IPS DF 4.7 (cell line): ENCODE data around the gene ATXN7L2.

Experiments
- DNase-seq: peaks from one replicate; pipeline ENCODE4 v3.0.0-alpha.2; 2013; ENCODE audit warnings: low spot score; ENCODE audit errors: extremely low read depth

ATXN7L2 gene

DNA sequence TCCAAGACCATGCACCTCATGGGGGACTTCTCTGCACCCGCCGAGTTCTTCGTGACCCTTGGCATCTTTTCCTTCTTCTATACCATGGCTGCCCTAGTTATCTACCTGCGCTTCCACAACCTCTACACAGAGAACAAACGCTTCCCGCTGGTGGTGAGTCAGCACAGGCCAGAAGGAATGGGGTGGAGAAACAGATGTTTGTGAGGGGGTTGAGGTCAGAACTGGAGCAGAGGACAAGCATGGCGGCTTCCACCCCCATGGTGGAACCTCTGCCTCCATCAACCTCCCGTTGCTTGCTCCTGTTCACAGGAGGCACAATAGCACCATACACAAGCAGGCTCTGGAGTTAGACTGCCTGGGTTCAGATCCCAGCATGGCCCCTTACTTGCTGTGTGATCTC, 6.9 kb upstream of the ATXN7L2 start:
- no peak for DNase-seq

- no peak for DNase-seq
Measured at GRCh38 chr1:109477821-109478220, 5.9 kb upstream of the ATXN7L2 start.

DNA sequence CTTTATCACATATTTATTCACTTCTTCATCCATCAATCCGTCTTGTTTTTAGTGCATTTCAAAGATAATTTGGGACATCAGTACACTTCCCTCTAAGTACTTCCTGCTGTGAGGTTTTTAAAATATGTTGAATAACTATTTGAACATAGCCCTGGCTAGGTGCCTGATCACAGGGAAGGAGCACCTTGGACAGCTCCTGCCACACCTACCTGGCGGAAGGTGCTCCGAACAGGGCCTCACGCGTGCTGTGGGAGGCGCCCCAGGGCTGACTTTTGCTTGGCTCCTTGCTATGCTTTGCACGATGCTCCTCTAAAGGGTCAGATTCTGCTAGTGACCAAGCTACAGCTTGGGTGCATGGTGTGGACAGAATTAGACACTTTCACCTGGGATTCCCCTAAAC, 4.9 kb upstream of the ATXN7L2 start:
- DNase-seq, result no peak

DNA sequence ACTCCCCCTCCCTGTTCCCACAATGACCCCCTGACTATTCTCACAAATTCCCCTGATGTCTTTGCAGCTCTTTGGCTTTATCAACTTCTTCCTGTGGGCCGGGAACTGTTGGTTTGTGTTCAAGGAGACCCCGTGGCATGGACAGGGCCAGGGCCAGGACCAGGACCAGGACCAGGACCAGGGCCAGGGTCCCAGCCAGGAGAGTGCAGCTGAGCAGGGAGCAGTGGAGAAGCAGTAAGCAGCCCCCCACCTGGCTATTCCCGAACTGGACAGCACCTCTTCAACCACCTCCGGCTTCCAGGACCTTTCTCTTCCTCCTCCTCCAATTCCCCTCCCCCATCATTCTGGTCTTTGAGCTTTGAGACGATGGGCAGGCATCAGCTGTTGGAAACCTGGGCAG, 4.4 kb upstream of the ATXN7L2 start:
- no peak for DNase-seq

- DNase-seq, result no peak
Measured at GRCh38 chr1:109479901-109480300, 3.8 kb upstream of the ATXN7L2 start.

DNA sequence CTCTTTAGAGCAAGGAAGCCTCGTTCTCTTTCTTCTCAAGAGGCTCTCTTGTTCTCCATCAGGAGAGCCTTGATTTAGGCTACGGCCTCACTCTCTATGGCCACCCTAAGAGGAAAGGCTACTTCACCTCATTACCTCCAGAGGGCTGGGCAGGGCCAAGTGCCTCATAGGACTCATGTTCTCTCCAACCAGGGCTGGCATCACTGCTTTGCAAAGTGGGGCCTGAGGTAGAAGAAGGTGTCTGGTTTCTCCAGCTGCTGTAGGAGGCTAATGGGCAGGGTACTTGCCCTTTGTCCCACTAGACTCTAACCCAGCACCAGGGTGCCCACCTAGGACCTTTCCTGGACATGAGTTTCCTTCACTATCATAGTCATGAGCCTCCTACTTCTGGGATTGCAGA, 2.1 kb upstream of the ATXN7L2 start:
- no peak for DNase-seq

DNA sequence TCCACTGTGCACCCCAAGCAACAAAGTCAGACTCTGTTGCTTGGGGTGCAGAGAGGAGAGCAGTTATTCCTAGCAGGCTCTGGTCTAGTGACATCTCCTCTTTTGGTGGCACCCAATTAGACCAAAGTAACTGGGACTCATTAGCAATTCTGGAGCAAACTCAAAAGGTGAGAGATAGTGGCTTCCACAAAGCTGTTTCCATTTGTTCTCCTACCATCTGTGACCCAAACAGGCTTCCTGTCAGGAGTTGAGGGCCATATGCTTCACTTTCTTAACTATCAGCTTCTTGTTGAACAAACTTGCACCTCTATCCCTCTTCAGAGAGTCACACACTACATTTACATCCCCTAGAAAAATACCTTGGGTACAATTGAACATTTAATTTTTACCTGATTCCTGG, 1.5 kb upstream of the ATXN7L2 start:
- DNase-seq, result no peak

DNA sequence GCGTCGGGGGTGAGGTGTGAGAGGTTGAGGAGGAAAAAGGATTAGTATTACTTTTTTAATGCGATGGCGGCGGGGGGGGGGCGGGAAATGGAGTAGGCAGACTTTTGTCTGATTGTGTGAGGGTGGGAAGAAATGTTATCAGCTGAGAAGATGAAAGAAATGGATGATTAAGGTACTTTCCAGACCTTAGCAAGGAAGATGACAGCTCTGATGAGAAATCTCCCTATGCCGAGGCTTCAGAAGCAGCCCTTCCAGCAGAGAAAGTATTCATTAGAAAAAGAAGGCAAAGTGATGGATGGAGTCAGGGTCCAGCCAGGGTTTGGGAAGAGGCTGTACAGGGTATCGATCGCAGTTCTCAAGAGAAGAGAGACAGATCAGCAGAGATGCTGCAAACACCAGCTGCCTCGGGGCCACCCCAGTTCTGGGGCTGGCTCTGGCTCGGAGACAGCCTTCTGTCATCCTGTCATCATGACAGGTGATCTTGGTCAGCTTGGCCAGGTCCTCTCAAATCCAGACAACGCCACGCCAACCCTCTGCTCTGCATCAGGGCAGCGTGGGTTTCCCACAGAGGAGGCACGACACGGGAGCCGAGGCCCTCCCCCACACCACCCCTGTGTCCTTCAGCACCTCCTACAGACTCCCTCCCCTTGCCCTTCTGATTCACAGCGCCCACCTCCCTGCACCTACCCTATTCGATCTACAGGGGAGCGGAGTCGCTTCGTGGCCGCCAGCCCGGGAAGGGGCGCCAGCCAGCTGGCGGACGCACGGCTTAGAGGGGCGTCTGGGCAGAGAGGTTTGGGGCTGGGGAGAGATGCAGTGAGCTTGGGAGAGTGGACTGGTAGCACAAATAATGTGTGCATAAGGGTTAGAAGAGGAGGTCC, 674 bp upstream of the ATXN7L2 start:
- DNase-seq, result no peak

DNA sequence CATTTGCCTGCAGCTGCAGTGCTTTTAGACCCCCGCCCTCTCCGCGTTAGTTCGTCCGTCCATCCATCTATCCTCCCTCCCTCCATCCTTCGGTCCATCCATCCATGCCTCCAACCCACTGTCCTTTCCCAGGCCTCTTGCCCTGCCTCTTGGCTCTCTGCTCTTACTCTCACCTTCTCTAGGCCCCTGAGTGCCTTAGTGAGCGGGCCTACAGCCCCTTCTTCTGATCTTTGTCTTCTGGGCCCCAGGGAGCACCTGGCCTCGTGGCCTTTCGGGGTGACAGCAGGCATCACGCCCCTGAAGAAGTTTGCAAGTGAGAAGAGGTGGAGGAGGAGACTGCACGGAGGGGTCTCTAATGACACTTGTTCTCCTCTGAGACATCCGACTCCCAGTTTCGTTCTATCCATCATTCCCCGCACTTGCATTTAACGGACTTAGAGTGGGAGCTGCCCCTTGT, 842 bp downstream of the ATXN7L2 start:
- DNase-seq, result no peak

DNA sequence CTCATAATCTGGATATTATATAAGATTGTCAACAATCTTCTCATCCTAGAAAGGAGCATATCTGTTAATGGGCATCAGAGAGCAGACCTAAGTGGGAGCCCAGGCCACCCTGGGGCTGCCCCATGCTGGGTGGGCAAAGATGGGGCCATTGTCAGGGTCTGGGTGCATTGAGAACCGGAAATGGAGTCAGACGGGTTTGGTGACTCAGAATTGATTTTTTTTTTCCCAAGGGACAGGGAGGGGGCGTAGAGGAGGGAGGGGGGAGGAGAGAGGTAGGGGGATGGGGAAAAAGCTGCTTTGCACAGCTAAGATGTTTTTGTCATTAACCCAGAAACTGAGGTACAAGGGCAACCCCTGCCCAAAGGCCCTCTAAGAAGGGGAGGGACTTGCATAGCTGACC, 1.3 kb downstream of the ATXN7L2 start:
- no peak for DNase-seq

GRCh38 chr1:109487261-109487660, 3.6 kb downstream of the ATXN7L2 start:
- no peak for DNase-seq

DNA sequence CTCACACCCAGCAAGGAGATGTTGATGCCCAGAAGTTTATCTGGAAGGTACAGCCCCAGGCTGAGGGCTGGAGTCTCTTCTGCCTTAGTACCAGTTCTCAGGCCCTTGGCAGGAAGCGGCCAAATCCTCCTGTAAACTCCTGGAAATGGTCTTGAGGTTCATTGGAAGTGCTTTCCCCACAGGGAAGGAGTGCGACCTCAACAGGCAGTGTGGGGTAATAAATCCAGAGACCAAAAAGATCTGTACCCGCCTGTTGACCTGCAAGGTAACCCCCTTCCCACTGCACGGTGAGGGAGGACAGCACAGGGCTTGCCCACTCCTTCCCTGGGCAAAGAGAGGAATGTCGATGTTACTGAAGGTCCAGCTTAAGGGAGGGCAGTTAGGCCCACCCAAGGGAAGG, 4.5 kb downstream of the ATXN7L2 start:
- DNase-seq, result no peak

GRCh38 chr1:109488696-109489095, 5.0 kb downstream of the ATXN7L2 start:
- DNase-seq, result no peak

- DNase-seq, result no peak
Measured at GRCh38 chr1:109490029-109490933, 6.6 kb downstream of the ATXN7L2 start.

- DNase-seq, result no peak
Measured at GRCh38 chr1:109490934-109491302, 7.2 kb downstream of the ATXN7L2 start.

GRCh38 chr1:109491372-109491771, 7.7 kb downstream of the ATXN7L2 start:
- no peak for DNase-seq

DNA sequence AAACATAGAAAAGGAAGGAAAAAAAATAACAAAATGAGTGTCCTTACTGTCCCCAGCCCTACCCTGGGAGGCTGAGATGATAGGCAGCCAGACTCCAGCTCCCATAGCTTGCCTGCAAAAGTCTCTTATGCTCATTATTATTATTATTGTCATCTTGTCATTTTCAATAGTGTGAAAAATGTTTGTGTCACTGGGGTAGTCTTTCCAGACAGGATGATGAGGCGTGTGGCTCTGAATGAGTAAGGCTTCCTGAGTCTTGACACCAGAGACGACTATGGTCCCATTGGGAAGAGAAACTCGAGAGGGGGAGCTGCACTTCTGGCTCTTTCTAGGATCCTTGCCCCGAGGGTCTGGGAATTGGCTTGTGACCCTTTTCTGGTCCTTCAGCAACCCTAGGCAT, 9.1 kb downstream of the ATXN7L2 start:
- no peak for DNase-seq

DNA sequence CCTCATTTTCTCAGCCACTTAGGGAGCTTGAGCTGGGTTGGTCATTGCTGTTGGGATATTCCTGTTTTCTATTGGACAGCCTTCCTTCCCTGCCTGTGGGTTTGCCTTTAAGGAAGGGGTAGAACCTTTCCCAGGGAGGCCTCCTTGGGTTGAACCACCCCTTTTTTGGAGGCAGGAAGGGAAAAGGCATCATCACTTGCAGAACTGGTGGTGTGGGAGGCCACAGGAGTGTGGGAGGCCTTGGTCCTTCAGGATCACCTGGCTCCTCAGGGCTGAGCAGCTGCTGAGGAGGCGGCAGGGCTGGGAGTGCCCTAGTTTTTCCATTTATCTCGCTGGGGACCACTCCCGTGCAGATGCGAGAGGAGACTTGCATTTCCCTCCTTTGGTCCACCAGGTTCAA, 9.5 kb downstream of the ATXN7L2 start:
- DNase-seq, result no peak

DNA sequence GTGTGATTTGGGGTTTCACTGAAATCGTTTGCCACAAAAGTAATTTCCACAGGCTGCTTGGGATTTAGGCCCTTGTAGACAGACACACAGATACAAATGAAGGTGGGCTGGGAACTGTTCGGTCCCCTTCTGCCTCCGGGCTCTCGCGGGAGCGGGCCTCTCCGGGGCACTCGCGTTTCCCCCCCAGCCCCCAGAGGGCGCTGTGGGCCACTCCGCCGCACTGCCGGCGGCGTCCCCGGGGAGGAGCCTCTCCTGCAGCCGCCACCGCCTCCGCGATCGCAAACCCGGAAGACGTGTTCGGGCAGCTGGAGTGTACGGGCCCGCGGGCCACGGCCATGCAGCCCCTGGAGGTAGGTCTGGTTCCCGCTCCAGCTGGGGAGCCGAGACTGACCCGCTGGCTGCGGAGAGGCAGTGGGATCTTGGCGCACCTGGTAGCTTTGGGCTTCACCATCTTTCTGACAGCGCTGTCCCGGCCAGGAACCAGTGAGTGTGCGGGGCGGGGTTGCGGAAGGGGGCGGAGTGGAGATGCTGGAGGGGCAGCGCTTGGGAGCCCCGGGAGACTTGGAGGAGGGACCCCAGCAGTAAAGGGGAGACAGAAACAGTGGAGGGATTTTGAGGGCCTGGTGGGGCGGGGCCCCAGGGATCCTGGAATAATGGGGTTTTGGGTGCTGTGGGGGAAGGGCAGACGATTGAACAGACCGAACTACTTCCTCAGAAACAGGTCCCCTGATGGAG, 10.3 kb downstream of the ATXN7L2 start, which contains the start of gene CYB561D1:
Gene CYB561D1, plus strand, starts transcription at position 290 of the 735 bp plus-strand sequence. Its CDS starts 46 bp downstream, at position 336.
- DNase-seq, result no peak

GRCh38 chr1:109495738-109496137, 12.0 kb downstream of the ATXN7L2 start:
- DNase-seq, result no peak

DNA sequence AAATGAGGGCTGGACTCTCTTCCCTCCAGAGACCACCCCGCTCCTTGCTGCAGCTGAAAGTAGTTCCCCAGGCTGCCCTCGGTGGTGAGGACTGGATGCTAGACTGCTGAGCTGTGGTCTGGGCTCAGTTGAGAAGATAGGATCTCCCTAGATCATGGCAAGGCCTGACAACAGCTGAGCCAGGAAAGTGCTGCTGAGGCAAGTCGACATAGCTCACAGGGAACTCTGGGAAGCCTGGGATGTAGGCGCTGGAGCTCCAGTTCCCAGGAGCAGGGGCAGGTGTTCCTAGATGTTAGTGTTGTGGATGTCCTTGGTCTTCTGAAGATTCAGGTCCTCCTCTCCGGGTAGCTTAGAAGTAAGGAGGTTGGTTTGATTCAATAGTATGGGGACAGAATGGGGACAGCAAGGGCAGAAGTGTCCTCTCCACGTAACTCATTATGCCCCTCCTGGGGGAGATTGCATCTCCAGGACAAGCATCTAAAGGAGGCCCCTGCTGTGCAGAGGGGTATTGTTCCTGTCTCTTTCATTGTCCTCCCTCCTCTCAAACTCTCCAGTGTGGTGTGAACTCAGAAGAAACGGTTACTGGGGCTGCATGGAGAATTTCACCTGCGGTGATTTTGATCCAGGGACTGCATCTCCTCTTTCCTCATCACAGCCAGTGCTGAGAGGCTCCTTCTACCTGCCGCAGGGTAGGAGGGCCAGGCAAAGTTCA, 13.9 kb downstream of the ATXN7L2 start:
- DNase-seq, result no peak
